Liver (tissue), 9 donors: ENCODE results near the gene DNM3. TPM values are rescaled to one million over a fixed set of nuclear protein-coding genes. Genes with fewer than 3 reads are reported as not detected.

Experiments
- DNase-seq: peaks from one replicate; pipeline ENCODE4 v3.0.0-alpha.2; 2017; ENCODE audit warnings: low spot score
- H3K27ac ChIP-seq, 2 donors: one replicate each; pipeline ENCODE4 v1.7.0; 2013; ENCODE audit warnings: inconsistent platforms in 2 of 2, low read length in 2 of 2, control low read depth in 1 of 2, low read depth in 1 of 2, mild to moderate bottlenecking in 1 of 2
- H3K27me3 ChIP-seq, 4 donors: one replicate each; pipeline versions ENCODE4 v1.6.1 to v1.7.0; 2013; ENCODE audit warnings: low read length in 3 of 4, inconsistent platforms in 1 of 4, mild to moderate bottlenecking in 1 of 4, moderate library complexity in 1 of 4; ENCODE audit not compliant: control insufficient read depth in 4 of 4, insufficient read depth in 4 of 4
- H3K36me3 ChIP-seq, 4 donors: one replicate each; pipeline versions ENCODE4 v1.6.1 to v1.7.0; 2013; ENCODE audit warnings: low read length in 3 of 4, mild to moderate bottlenecking in 3 of 4, low read depth in 1 of 4, moderate library complexity in 1 of 4; ENCODE audit not compliant: control insufficient read depth in 4 of 4, insufficient read depth in 3 of 4
- H3K4me1 ChIP-seq, 4 donors: one replicate each; pipeline versions ENCODE4 v1.6.1 to v1.7.0; 2013; ENCODE audit warnings: low read length in 3 of 4, mild to moderate bottlenecking in 3 of 4, moderate library complexity in 1 of 4; ENCODE audit not compliant: control insufficient read depth in 4 of 4, insufficient read depth in 4 of 4
- H3K4me3 ChIP-seq, 3 donors: one replicate each; pipeline versions ENCODE4 v1.6.1 to v1.7.0; 2013; ENCODE audit warnings: low read length in 3 of 3, control low read depth in 1 of 3, low read depth in 1 of 3, mild to moderate bottlenecking in 1 of 3
- H3K9ac ChIP-seq, 2 donors: one replicate each; pipeline ENCODE4 v1.7.0; 2013; ENCODE audit warnings: low read length in 2 of 2, mild to moderate bottlenecking in 2 of 2, moderate library complexity in 2 of 2, control low read depth in 1 of 2, low read depth in 1 of 2
- H3K9me3 ChIP-seq, 4 donors: one replicate each; pipeline versions ENCODE4 v1.6.1 to v1.7.0; 2013; ENCODE audit warnings: low read length in 3 of 4; ENCODE audit not compliant: control insufficient read depth in 4 of 4
- EGR1 ChIP-seq, 2 donors: IDR thresholded peaks; 2 replicates each; pipeline ENCODE4 v1.6.1; 2016 to 2018; ENCODE audit warnings: antibody characterized with exemption in 2 of 2, low read depth in 2 of 2
- FOXA1 ChIP-seq: IDR thresholded peaks from 2 replicates; pipeline ENCODE4 v1.6.1; 2016; ENCODE audit warnings: antibody characterized with exemption
- FOXA2 ChIP-seq: IDR thresholded peaks from 2 replicates; pipeline ENCODE4 v1.6.1; 2016; ENCODE audit warnings: antibody characterized with exemption
- GABPA ChIP-seq, 2 donors: IDR thresholded peaks in 1 of 2; conservative IDR thresholded peaks in 1 of 2; 2 replicates each; pipeline ENCODE4 v1.6.1; 2016; ENCODE audit warnings: antibody characterized with exemption in 2 of 2, mild to moderate bottlenecking in 1 of 2, moderate library complexity in 1 of 2
- HNF4A ChIP-seq, 2 donors: conservative IDR thresholded peaks; 2 replicates each; pipeline ENCODE4 v1.6.1; 2016; ENCODE audit warnings: antibody characterized with exemption in 2 of 2, mild to moderate bottlenecking in 2 of 2
- HNF4G ChIP-seq: IDR thresholded peaks from 2 replicates; pipeline ENCODE4 v1.6.1; 2016; ENCODE audit warnings: antibody characterized with exemption
- JUND ChIP-seq, 2 donors: IDR thresholded peaks; 2 replicates each; pipeline ENCODE4 v1.6.1; 2016; ENCODE audit warnings: antibody characterized with exemption in 2 of 2
- NR2F2 ChIP-seq: IDR thresholded peaks from 2 replicates; pipeline ENCODE4 v1.6.1; 2016; ENCODE audit warnings: antibody characterized with exemption
- RAD21 ChIP-seq, 2 donors: IDR thresholded peaks; 2 replicates each; pipeline ENCODE4 v1.6.1; 2016; ENCODE audit warnings: antibody characterized with exemption in 2 of 2, mild to moderate bottlenecking in 2 of 2
- RXRA ChIP-seq, 2 donors: IDR thresholded peaks; 2 replicates each; pipeline ENCODE4 v1.6.1; 2017 to 2018; ENCODE audit warnings: antibody characterized with exemption in 2 of 2, mild to moderate bottlenecking in 1 of 2
- TAF1 ChIP-seq: conservative IDR thresholded peaks from 2 replicates; pipeline ENCODE4 v1.6.1; 2016; ENCODE audit warnings: antibody characterized with exemption, mild to moderate bottlenecking
- YY1 ChIP-seq: IDR thresholded peaks from 2 replicates; pipeline ENCODE4 v1.6.1; 2016; ENCODE audit warnings: antibody characterized with exemption, mild to moderate bottlenecking
- WGBS: extraction: QIAGEN DNeasy Blood & Tissue Kit; methylation state at CpG from one replicate; pipeline ENCODE4 v1.1.7; 2013; 5-methylcytosine and 5-hydroxymethylcytosine counted together
- polyA plus RNA-seq, 2 donors: library from polyadenylated mRNA; stranded (reverse) in 1 of 2; unstranded in 1 of 2; fragments of 200-250 nt in 1 of 2; fragments of >200 nt in 1 of 2; fragmentation: Nextera tagmentation in 1 of 2; extraction: Ambion mirVana in 1 of 2; gene quantifications; one replicate each; pipeline versions ENCODE4 v1.2.1 to v1.2.3, GENCODE V29; 2013 to 2015
- total RNA-seq, 2 donors: library from RNA; depleted of rRNA; stranded (reverse); fragments of >200 nt; gene quantifications; one replicate each; pipeline ENCODE4 v1.2.3, GENCODE V29; 2014
- TF ChIP-seq, protein P1 (sequence below): fragments of 150-350 bp; IDR thresholded peaks from 2 replicates; pipeline ENCODE4 v1.5.1; 2017; ENCODE audit warnings: improper control_type of control experiment, low read depth, low read length; ENCODE audit not compliant: missing input control
- TF ChIP-seq, protein P2 (sequence below): IDR thresholded peaks from 2 replicates; pipeline ENCODE4 v1.6.1; 2016; ENCODE audit warnings: antibody characterized with exemption
- TF ChIP-seq, protein P3 (sequence below): IDR thresholded peaks from 2 replicates; pipeline ENCODE4 v1.6.1; 2016; ENCODE audit warnings: antibody characterized with exemption
- TF ChIP-seq, protein P4 (sequence below): IDR thresholded peaks from 2 replicates; pipeline ENCODE4 v1.6.1; 2016; ENCODE audit warnings: antibody characterized with exemption
- TF ChIP-seq, protein P5 (sequence below): IDR thresholded peaks from 2 replicates; pipeline ENCODE4 v1.6.1; 2016; ENCODE audit warnings: antibody characterized with exemption, mild to moderate bottlenecking
- donor health status: healthy.
- donor health status: healthy.
- donor health status: healthy.
- donor health status: healthy.
- donor health status: healthy.

DNM3 gene
- total and polyA plus RNA-seq, 4 donors, result 0.08 to 3.2 (median 1.0) TPM

DNA sequence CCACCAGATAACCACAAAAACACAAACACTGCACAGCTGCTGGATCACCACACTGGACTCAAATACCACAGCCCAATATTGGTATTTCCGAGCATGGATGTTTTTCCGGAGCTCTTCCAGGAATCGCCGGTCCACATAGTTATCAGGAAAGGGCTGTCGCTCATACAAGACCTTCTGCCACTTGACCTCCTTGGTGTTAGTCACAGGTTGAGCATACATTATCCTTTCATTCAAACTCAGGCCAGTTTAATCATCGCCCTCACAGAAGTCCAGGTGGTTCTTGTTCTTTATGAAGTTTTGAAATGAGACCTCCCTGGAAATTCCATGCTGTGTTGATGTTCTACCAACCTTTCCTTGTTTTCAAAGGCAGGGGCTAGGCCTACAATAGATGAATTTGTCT, 601.1 kb downstream of the DNM3 start:
- TF ChIP-seq JUND (IDR thresholded peaks at IDR 0.05) (no peak), HNF4A (conservative IDR thresholded peaks at IDR 0.05) (no peak), FOXA1 (no peak), RAD21 (IDR thresholded peaks at IDR 0.05) (no peak), TAF1 (no peak), HNF4G (no peak)
- TF ChIP-seq, protein P1, sequence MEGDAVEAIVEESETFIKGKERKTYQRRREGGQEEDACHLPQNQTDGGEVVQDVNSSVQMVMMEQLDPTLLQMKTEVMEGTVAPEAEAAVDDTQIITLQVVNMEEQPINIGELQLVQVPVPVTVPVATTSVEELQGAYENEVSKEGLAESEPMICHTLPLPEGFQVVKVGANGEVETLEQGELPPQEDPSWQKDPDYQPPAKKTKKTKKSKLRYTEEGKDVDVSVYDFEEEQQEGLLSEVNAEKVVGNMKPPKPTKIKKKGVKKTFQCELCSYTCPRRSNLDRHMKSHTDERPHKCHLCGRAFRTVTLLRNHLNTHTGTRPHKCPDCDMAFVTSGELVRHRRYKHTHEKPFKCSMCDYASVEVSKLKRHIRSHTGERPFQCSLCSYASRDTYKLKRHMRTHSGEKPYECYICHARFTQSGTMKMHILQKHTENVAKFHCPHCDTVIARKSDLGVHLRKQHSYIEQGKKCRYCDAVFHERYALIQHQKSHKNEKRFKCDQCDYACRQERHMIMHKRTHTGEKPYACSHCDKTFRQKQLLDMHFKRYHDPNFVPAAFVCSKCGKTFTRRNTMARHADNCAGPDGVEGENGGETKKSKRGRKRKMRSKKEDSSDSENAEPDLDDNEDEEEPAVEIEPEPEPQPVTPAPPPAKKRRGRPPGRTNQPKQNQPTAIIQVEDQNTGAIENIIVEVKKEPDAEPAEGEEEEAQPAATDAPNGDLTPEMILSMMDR, result no peak
- TF ChIP-seq, protein P2, sequence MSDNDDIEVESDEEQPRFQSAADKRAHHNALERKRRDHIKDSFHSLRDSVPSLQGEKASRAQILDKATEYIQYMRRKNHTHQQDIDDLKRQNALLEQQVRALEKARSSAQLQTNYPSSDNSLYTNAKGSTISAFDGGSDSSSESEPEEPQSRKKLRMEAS, result no peak
- Histone ChIP-seq H3K4me3 (no peak overlapping the region), H3K9ac (no peak overlapping the region), H3K36me3 (no peaks in the 10 kb centered on the region), H3K27me3 (no peaks in the 10 kb centered on the region), H3K9me3 (no peaks in the 10 kb centered on the region), H3K4me1 (peaks cover 0 to 7% (median 4%) of the 10 kb centered on the region in 4 donors), H3K27ac (no peak overlapping the region)
- DNase-seq, result no peak
- 97% methylated on average over 6 of the region's 6 CpGs for WGBS

DNA sequence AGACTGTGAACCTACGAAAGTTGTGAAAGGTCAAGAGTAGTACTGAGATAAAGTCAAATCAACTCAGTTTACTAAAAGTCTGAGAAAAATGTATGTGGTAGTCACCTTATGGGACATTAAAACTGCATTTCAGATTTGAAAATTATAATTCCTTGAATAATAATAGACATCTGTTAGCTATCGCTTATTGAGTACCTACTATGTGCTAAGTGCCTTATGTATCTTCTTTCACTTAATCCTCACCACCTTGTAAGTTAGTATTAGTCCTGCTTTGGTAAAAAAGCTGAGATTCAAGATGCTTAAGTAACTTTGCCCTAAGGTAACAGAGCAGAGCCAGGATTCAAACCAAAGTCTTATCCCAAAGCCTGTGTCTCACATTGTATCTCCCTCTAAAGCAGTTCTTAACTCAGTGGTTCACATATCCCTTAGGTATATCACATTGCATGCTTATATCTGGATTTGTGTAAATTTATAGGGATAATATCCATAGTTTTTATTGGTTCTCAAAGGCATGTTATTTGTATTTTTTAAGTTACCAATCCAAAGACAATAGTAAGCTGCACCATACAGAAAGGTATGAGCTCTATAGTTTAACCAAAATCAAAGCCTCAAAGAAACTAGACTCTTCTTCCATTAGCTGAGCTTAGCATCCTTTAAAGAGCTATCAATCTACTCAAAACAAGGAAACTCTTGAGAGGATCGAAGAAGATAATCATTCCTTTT, 601.7 kb downstream of the DNM3 start:
- DNase-seq, result no peak
- Histone ChIP-seq H3K27me3 (no peaks in the 10 kb centered on the region), H3K9me3 (no peaks in the 10 kb centered on the region), H3K4me3 (peak overlapping the region; percentile 76 to 96 (median 84)), H3K9ac (peak overlapping the region in 1 of 2 donors; percentile 81), H3K27ac (no peak overlapping the region), H3K36me3 (no peaks in the 10 kb centered on the region), H3K4me1 (peaks cover 0 to 7% (median 4%) of the 10 kb centered on the region in 4 donors)
- WGBS, result 74% methylated on average over 3 of the region's 3 CpGs
- no peak for TF ChIP-seq YY1
- TF ChIP-seq, protein P3, sequence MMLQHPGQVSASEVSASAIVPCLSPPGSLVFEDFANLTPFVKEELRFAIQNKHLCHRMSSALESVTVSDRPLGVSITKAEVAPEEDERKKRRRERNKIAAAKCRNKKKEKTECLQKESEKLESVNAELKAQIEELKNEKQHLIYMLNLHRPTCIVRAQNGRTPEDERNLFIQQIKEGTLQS, result no peak
- TF ChIP-seq GABPA (IDR thresholded peaks at IDR 0.05 in 1 of 2, conservative IDR thresholded peaks at IDR 0.05 in 1 of 2), result no peak
- no peak for TF ChIP-seq NR2F2
- no peak for TF ChIP-seq HNF4A (conservative IDR thresholded peaks at IDR 0.05)
- no peak for TF ChIP-seq EGR1 (IDR thresholded peaks at IDR 0.05; ENCODE audit: low read depth in 2 of 2)
- TF ChIP-seq FOXA2, result no peak
- no peak for TF ChIP-seq RAD21 (IDR thresholded peaks at IDR 0.05)
- TF ChIP-seq RXRA (IDR thresholded peaks at IDR 0.05), result no peak
- TF ChIP-seq, protein P2, result no peak
- no peak for TF ChIP-seq HNF4G
- TF ChIP-seq, protein P4, sequence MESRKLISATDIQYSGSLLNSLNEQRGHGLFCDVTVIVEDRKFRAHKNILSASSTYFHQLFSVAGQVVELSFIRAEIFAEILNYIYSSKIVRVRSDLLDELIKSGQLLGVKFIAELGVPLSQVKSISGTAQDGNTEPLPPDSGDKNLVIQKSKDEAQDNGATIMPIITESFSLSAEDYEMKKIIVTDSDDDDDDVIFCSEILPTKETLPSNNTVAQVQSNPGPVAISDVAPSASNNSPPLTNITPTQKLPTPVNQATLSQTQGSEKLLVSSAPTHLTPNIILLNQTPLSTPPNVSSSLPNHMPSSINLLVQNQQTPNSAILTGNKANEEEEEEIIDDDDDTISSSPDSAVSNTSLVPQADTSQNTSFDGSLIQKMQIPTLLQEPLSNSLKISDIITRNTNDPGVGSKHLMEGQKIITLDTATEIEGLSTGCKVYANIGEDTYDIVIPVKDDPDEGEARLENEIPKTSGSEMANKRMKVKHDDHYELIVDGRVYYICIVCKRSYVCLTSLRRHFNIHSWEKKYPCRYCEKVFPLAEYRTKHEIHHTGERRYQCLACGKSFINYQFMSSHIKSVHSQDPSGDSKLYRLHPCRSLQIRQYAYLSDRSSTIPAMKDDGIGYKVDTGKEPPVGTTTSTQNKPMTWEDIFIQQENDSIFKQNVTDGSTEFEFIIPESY, result no peak
- TF ChIP-seq, protein P5, sequence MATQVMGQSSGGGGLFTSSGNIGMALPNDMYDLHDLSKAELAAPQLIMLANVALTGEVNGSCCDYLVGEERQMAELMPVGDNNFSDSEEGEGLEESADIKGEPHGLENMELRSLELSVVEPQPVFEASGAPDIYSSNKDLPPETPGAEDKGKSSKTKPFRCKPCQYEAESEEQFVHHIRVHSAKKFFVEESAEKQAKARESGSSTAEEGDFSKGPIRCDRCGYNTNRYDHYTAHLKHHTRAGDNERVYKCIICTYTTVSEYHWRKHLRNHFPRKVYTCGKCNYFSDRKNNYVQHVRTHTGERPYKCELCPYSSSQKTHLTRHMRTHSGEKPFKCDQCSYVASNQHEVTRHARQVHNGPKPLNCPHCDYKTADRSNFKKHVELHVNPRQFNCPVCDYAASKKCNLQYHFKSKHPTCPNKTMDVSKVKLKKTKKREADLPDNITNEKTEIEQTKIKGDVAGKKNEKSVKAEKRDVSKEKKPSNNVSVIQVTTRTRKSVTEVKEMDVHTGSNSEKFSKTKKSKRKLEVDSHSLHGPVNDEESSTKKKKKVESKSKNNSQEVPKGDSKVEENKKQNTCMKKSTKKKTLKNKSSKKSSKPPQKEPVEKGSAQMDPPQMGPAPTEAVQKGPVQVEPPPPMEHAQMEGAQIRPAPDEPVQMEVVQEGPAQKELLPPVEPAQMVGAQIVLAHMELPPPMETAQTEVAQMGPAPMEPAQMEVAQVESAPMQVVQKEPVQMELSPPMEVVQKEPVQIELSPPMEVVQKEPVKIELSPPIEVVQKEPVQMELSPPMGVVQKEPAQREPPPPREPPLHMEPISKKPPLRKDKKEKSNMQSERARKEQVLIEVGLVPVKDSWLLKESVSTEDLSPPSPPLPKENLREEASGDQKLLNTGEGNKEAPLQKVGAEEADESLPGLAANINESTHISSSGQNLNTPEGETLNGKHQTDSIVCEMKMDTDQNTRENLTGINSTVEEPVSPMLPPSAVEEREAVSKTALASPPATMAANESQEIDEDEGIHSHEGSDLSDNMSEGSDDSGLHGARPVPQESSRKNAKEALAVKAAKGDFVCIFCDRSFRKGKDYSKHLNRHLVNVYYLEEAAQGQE, result no peak
